ENCODE measurements around the gene DIO1. TPM values are rescaled to one million over a fixed set of nuclear protein-coding genes. Genes with fewer than 3 reads are reported as not detected.
"Not testable (repeated sequence)": the region's sequence is repeated elsewhere in the genome, so short reads cannot be mapped to it uniquely, and the experiment has no call there.

The DIO1 gene
- total RNA-seq, 4 donors from 2014 or later, result 2.1 TPM; not detected in 3

DNA sequence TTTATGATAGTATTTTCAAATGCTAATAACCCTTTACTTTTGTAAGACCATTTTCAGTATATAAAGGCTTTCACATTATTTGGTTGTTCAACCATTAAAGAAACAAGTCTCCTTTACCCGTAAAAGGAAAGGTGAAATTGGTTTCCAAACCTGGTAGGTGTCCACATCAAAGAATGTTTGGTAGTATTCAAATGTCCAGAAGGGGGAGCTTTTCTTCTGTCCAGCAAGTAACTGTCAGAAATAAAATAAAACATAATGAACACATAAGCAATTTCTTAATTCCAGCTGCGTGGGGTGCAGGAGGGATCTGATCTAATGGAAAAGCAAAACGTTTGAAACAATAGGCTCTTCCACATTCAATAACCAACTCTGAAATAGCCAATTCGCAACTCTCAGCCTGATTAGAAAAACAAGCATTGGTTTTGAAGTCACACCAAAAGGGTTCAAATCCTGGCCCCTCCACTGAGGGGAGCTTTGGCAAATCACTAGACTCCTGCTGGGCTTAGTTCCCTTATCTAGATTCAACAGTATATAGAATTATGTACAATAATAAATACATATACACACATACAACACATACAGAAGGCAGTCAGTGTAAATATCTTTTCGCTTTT is 15.4 kb upstream of the DIO1 start:
- TF ChIP-seq, protein P1, sequence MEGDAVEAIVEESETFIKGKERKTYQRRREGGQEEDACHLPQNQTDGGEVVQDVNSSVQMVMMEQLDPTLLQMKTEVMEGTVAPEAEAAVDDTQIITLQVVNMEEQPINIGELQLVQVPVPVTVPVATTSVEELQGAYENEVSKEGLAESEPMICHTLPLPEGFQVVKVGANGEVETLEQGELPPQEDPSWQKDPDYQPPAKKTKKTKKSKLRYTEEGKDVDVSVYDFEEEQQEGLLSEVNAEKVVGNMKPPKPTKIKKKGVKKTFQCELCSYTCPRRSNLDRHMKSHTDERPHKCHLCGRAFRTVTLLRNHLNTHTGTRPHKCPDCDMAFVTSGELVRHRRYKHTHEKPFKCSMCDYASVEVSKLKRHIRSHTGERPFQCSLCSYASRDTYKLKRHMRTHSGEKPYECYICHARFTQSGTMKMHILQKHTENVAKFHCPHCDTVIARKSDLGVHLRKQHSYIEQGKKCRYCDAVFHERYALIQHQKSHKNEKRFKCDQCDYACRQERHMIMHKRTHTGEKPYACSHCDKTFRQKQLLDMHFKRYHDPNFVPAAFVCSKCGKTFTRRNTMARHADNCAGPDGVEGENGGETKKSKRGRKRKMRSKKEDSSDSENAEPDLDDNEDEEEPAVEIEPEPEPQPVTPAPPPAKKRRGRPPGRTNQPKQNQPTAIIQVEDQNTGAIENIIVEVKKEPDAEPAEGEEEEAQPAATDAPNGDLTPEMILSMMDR (IDR thresholded peaks at IDR 0.05), result peak; percentile 46 to 63 (median 54)
- TF ChIP-seq POLR2A (IDR thresholded peaks at IDR 0.05), result no peak
- DNase-seq, result no peak
- no peaks in the 10 kb centered on the region for H3K27me3 ChIP-seq
- no peak overlapping the region for H3K4me3 ChIP-seq
- H3K4me1 ChIP-seq, result no peaks in the 10 kb centered on the region
- no peaks in the 10 kb centered on the region for H3K9me3 ChIP-seq
- H3K27ac ChIP-seq, result no peak overlapping the region
- intact Hi-C loops (cut with DNase I; ENCODE audit: low total_unique reads), result no loop called here
- H3K36me3 ChIP-seq, result no peaks in the 10 kb centered on the region

DNA sequence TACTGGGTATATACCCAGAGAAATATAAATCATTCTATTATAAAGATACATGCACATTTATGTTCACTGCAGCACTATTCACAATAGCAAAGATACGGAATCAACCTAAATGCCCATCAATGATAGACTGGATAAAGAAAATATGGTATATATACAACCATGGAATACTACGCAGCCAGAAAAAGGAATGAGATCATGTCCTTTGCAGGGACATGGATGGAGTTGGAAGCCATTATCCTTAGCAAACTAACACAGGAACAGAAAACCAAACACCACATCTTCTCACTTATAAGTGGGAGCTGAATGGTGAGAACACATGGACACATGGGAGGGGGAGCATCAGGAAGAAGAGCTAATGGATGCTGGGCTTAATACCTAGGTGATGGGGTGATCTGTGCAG is 12.1 kb upstream of the DIO1 start:
- DNase-seq; intact Hi-C loops (cut with DNase I; ENCODE audit: low total_unique reads); H3K36me3 ChIP-seq; H3K4me1 ChIP-seq; H3K4me3 ChIP-seq; H3K9me3 ChIP-seq; H3K27ac ChIP-seq; H3K27me3 ChIP-seq: not testable (repeated sequence)

DNA sequence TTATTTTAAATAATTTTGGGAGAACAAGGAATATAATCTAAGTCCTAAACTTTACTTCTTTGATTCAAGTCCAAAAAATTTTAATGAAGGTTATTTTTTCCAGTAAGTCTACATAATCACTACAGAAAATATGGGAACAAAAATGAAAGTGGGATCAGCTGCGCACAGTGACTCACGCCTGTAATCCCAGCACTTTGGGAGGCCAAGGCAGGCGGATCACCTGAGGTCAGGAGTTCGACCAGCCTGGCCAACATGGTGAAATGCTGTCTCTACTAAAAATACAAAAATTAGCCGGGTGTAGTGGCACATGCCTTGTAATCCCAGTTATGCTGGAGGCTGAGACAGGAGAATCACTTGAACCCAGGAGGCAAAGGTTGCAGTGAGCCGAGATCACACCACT is 10.4 kb upstream of the DIO1 start:
- intact Hi-C loops (cut with DNase I; ENCODE audit: low total_unique reads); DNase-seq; H3K4me1 ChIP-seq; H3K27ac ChIP-seq; H3K4me3 ChIP-seq; H3K9me3 ChIP-seq; H3K36me3 ChIP-seq; H3K27me3 ChIP-seq: not testable (repeated sequence)

DNA sequence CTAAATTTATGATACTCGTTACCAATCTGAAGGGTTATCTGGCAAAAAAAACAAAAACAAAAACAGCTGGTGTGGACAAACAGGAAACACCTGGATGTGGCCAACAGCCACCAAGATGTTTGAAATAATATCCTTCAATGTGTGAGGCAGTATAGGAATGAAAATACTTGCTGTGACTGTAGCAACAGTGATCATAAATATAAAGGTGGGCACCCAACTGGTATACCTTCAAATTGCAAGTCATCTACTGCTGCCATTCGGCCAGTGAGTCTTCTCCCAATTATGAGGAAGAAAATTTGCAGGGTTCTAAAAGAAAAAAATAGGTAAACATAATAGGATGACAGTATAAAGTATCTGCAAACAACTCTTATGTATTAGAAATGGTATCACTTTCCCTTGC is 5.3 kb upstream of the DIO1 start:
- no peak for DNase-seq
- no peaks in the 10 kb centered on the region for H3K27me3 ChIP-seq
- H3K36me3 ChIP-seq, result no peaks in the 10 kb centered on the region
- no peaks in the 10 kb centered on the region for H3K9me3 ChIP-seq
- intact Hi-C loops (cut with DNase I; ENCODE audit: low total_unique reads), result no loop called here
- no peak for TF ChIP-seq POLR2A (IDR thresholded peaks at IDR 0.05)
- TF ChIP-seq, protein P1 (IDR thresholded peaks at IDR 0.05), result no peak
- H3K4me1 ChIP-seq, result no peaks in the 10 kb centered on the region
- H3K4me3 ChIP-seq, result no peak overlapping the region
- peak overlapping the region; percentile 66 to 79 for H3K27ac ChIP-seq

DNA sequence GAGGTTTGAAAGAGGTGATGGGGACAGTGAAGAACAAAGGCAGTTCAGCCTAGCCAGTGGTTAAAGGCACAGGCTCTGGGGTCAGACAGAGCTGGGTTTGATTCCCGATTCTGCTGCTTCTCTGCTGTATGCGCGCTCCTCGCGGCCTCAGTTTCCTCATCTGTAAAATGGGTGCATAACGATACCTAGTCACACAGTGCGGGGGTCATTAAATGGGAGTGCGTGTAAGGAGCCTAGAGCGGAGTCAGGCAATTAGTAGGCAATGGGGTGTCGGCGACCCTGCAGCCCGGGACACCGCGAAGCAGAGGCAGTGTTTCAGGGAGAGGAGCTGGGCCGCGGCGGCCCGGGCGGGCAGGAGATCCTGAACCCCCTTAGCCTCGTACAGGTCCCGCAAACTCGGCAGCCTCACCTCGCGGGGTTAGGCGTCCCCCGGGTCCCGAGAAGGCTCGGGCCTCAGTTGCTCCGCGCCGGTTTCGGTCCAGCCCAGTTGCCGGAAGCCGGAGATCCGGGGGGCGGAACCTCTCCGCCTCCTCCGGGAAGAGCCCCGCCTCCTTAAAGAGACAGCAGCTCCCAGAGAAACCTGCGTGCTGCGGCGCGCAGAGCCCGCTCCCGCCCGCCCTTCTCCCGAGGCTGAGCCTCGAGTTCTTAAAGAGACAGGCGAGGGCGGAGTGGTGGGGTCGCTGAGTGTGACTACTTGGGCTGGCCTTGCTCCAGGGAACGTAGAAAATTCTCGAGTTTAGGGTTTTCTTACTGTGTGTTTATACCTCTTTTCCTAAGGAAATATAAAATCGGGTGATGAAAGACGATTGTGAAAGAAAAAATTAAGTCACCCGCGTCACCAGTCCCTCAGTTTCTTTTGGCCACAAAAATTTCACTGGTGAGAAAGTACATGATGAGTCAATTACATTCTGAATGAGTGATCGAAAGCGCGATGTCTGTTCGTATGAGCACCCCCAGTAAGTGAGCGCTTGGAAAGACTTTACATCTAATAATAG is 4.4 kb upstream of the DIO1 start, which contains the start of gene YIPF1:
Gene YIPF1 (minus strand): TSS at position 494 of the 995 bp plus-strand sequence. CDS start 860 bp downstream, outside the sequence.
- intact Hi-C loops (cut with DNase I; ENCODE audit: low total_unique reads), result no loop called here
- Histone ChIP-seq H3K4me1 (no peaks in the 10 kb centered on the region), H3K4me3 (peak within 1 kb of the TSS; percentile 67 to 97), H3K27me3 (no peaks in the 10 kb centered on the region), H3K27ac (peak within 1 kb of the TSS; percentile 66 to 79), H3K9me3 (no peaks in the 10 kb centered on the region), H3K36me3 (no peaks in the 10 kb centered on the region)
- TF ChIP-seq, protein P1 (IDR thresholded peaks at IDR 0.05), result peak in 1 of 4 experiments; percentile 36
- peak in 1 of 2 donors; percentile 47 for TF ChIP-seq POLR2A (IDR thresholded peaks at IDR 0.05)
- DNase-seq, result peak; percentile 88 to 90

DNA sequence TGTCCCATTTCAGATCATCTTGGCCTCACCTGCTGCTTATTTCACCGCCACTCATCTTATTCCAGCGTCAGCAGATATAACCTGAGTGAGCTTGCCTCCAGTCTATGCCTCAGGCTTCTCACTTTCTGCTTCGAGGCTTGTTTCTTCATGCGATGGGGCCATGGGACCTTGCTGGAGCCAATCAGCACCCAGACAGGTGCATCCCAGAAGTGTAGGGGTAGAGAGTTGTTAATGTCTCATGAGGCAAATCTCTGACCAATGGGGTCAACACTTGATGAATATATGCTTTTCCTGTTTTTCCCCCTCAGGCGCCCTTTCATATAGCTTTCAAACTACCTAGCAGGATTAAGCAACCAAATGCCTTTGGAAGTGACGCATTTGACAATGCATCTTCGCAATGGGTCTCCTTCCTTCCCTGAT is 3.5 kb upstream of the DIO1 start:
- H3K36me3 ChIP-seq, result no peaks in the 10 kb centered on the region
- no peaks in the 10 kb centered on the region for H3K27me3 ChIP-seq
- intact Hi-C loops (cut with DNase I; ENCODE audit: low total_unique reads), result no loop called here
- TF ChIP-seq, protein P1 (IDR thresholded peaks at IDR 0.05), result no peak
- TF ChIP-seq POLR2A (IDR thresholded peaks at IDR 0.05), result no peak
- no peak overlapping the region for H3K4me3 ChIP-seq
- H3K27ac ChIP-seq, result peak overlapping the region; percentile 66 to 79
- no peaks in the 10 kb centered on the region for H3K9me3 ChIP-seq
- no peak for DNase-seq
- no peaks in the 10 kb centered on the region for H3K4me1 ChIP-seq
